ENCODE data around the gene PPP1CB. TPM values are rescaled to one million over a fixed set of nuclear protein-coding genes. Genes with fewer than 3 reads are reported as not detected.
A peak's percentile ranks its signal among the peaks of the same experiment; 100 is the strongest.
"Not testable (repeated sequence)": the region's sequence is repeated elsewhere in the genome, so short reads cannot be mapped to it uniquely, and the experiment has no call there.

Gene PPP1CB
- total RNA-seq, 1 experiment from 2014 or later = 274 TPM

- Histone ChIP-seq H3K4me3 (no peak overlapping the region), H3K9me3 (replicated peaks) (no peaks in the 10 kb centered on the region), H3K27ac (no peak overlapping the region), H3K27me3 (no peaks in the 10 kb centered on the region), H3K36me3 (peaks cover 68% of the 10 kb centered on the region), H3K4me1 (no peaks in the 10 kb centered on the region)
- no peak for DNase-seq
Observed at GRCh38 chr2:28779001-28779400, 27.4 kb downstream of the PPP1CB start.

- no peak overlapping the region for H3K27ac ChIP-seq
- DNase-seq = no peak
- no peaks in the 10 kb centered on the region for H3K27me3 ChIP-seq
- H3K9me3 ChIP-seq (replicated peaks) = no peaks in the 10 kb centered on the region
- H3K36me3 ChIP-seq = peaks cover 80% of the 10 kb centered on the region
- H3K4me3 ChIP-seq = no peak overlapping the region
- no peaks in the 10 kb centered on the region for H3K4me1 ChIP-seq
Observed at GRCh38 chr2:28780496-28780895, 28.9 kb downstream of the PPP1CB start.

GRCh38 chr2:28782423-28782822 is 30.8 kb downstream of the PPP1CB start:
- H3K4me1 ChIP-seq = no peaks in the 10 kb centered on the region
- no peaks in the 10 kb centered on the region for H3K27me3 ChIP-seq
- peaks cover 89% of the 10 kb centered on the region for H3K36me3 ChIP-seq
- no peak overlapping the region for H3K27ac ChIP-seq
- no peaks in the 10 kb centered on the region for H3K9me3 ChIP-seq (replicated peaks)
- H3K4me3 ChIP-seq = no peak overlapping the region
- no peak for DNase-seq

GRCh38 chr2:28784570-28784969 is 32.9 kb downstream of the PPP1CB start:
- H3K27me3 ChIP-seq; H3K9me3 ChIP-seq (replicated peaks); H3K4me1 ChIP-seq; H3K27ac ChIP-seq; H3K4me3 ChIP-seq; DNase-seq: not testable (repeated sequence)
- peaks cover 87% of the 10 kb centered on the region for H3K36me3 ChIP-seq

- Histone ChIP-seq H3K4me1 (no peaks in the 10 kb centered on the region), H3K36me3 (peaks cover 88% of the 10 kb centered on the region), H3K27ac (no peak overlapping the region), H3K4me3 (no peak overlapping the region), H3K9me3 (replicated peaks) (peaks cover 3% of the 10 kb centered on the region; the same call in 1 of the 2 replicates), H3K27me3 (no peaks in the 10 kb centered on the region)
- no peak for DNase-seq
Observed at GRCh38 chr2:28796620-28797019, 45.0 kb downstream of the PPP1CB start.

- Histone ChIP-seq H3K27ac (no peak overlapping the region), H3K4me3 (no peak overlapping the region), H3K4me1 (no peaks in the 10 kb centered on the region), H3K36me3 (peaks cover 81% of the 10 kb centered on the region), H3K27me3 (no peaks in the 10 kb centered on the region), H3K9me3 (replicated peaks) (no peaks in the 10 kb centered on the region)
- no peak for DNase-seq
Observed at GRCh38 chr2:28801726-28802125, 50.1 kb downstream of the PPP1CB start.

- Histone ChIP-seq H3K27ac (no peak overlapping the region), H3K4me3 (no peak overlapping the region), H3K27me3 (no peaks in the 10 kb centered on the region), H3K36me3 (peaks cover 71% of the 10 kb centered on the region), H3K4me1 (no peaks in the 10 kb centered on the region), H3K9me3 (replicated peaks) (no peaks in the 10 kb centered on the region)
- no peak for DNase-seq
Observed at GRCh38 chr2:28802975-28803429, 51.4 kb downstream of the PPP1CB start.

- no peak for DNase-seq
- H3K27ac ChIP-seq = no peak overlapping the region
Observed at GRCh38 chr2:28809927-28810326, 58.3 kb downstream of the PPP1CB start.

GRCh38 chr2:28810384-28811285 is 59.0 kb downstream of the PPP1CB start, which contains the start of gene SPDYA:
SPDYA (plus strand) TSS chr2:28810834; CDS start chr2:28816015, 5,181 bp downstream.
- H3K4me1 ChIP-seq = no peaks in the 10 kb centered on the region
- no peak for DNase-seq
- H3K4me3 ChIP-seq = no peak within 1 kb of the TSS
- H3K27ac ChIP-seq = no peak within 1 kb of the TSS
- peaks cover 17% of the 10 kb centered on the region for H3K36me3 ChIP-seq
- no peaks in the 10 kb centered on the region for H3K9me3 ChIP-seq (replicated peaks)
- no peaks in the 10 kb centered on the region for H3K27me3 ChIP-seq

More at GRCh38 chr2:28809927-28810326, 58.3 kb downstream of the PPP1CB start:
- Histone ChIP-seq H3K4me1 (no peaks in the 10 kb centered on the region), H3K27me3 (no peaks in the 10 kb centered on the region), H3K9me3 (replicated peaks) (no peaks in the 10 kb centered on the region), H3K36me3 (peaks cover 20% of the 10 kb centered on the region), H3K4me3 (no peak overlapping the region)

GRCh38 chr2:28818053-28818452 is 66.4 kb downstream of the PPP1CB start:
- no peak for DNase-seq

GRCh38 chr2:28821295-28821958 is 69.8 kb downstream of the PPP1CB start:
- no peaks in the 10 kb centered on the region for H3K27me3 ChIP-seq
- no peaks in the 10 kb centered on the region for H3K36me3 ChIP-seq
- peak; percentile 64 to 85 for DNase-seq
- no peak overlapping the region for H3K27ac ChIP-seq
- H3K4me3 ChIP-seq = no peak overlapping the region
- H3K4me1 ChIP-seq = no peaks in the 10 kb centered on the region
- H3K9me3 ChIP-seq (replicated peaks) = no peaks in the 10 kb centered on the region

More at GRCh38 chr2:28818053-28818452, 66.4 kb downstream of the PPP1CB start:
- Histone ChIP-seq H3K4me1 (no peaks in the 10 kb centered on the region), H3K36me3 (no peaks in the 10 kb centered on the region), H3K9me3 (replicated peaks) (no peaks in the 10 kb centered on the region), H3K27ac (no peak overlapping the region), H3K27me3 (no peaks in the 10 kb centered on the region), H3K4me3 (no peak overlapping the region)

GRCh38 chr2:28822036-28822435 is 70.4 kb downstream of the PPP1CB start:
- Histone ChIP-seq H3K4me3 (no peak overlapping the region), H3K9me3 (replicated peaks) (no peaks in the 10 kb centered on the region), H3K27me3 (no peaks in the 10 kb centered on the region), H3K4me1 (no peaks in the 10 kb centered on the region), H3K36me3 (no peaks in the 10 kb centered on the region), H3K27ac (no peak overlapping the region)
- DNase-seq = no peak

- H3K27ac ChIP-seq = no peak overlapping the region
- no peaks in the 10 kb centered on the region for H3K36me3 ChIP-seq
- H3K27me3 ChIP-seq = peaks cover 4% of the 10 kb centered on the region; the same call in 1 of the 2 replicates
- no peaks in the 10 kb centered on the region for H3K4me1 ChIP-seq
- DNase-seq = no peak
- no peaks in the 10 kb centered on the region; the same call in 1 of the 2 replicates for H3K9me3 ChIP-seq (replicated peaks)
- H3K4me3 ChIP-seq = no peak overlapping the region
Observed at GRCh38 chr2:28824207-28824606, 72.6 kb downstream of the PPP1CB start.

GRCh38 chr2:28824870-28825269 is 73.2 kb downstream of the PPP1CB start:
- no peaks in the 10 kb centered on the region for H3K36me3 ChIP-seq
- H3K27ac ChIP-seq = no peak overlapping the region
- H3K9me3 ChIP-seq (replicated peaks) = no peaks in the 10 kb centered on the region; the same call in 1 of the 2 replicates
- no peak overlapping the region for H3K4me3 ChIP-seq
- peaks cover 4% of the 10 kb centered on the region; the same call in 1 of the 2 replicates for H3K27me3 ChIP-seq
- no peak for DNase-seq
- no peaks in the 10 kb centered on the region for H3K4me1 ChIP-seq

- Histone ChIP-seq H3K27me3 (peaks cover 4% of the 10 kb centered on the region; the same call in 1 of the 2 replicates), H3K4me1 (no peaks in the 10 kb centered on the region), H3K4me3 (no peak overlapping the region), H3K36me3 (no peaks in the 10 kb centered on the region), H3K27ac (no peak overlapping the region), H3K9me3 (replicated peaks) (no peaks in the 10 kb centered on the region; the same call in 1 of the 2 replicates)
- no peak for DNase-seq
Observed at GRCh38 chr2:28828382-28828781, 76.8 kb downstream of the PPP1CB start.
